Testis (tissue), 3 donors: ENCODE measurements around the gene OIP5. TPM values are rescaled to one million over a fixed set of nuclear protein-coding genes. Genes with fewer than 3 reads are reported as not detected.

Source experiments
- DNase-seq: peaks from one replicate; pipeline ENCODE4 v3.0.0-alpha.2; 2019
- H3K27ac ChIP-seq, 2 donors: fragments of 200-600 bp; sonication (generic); one replicate each; pipeline ENCODE4 v1.5.1; 2019
- H3K27me3 ChIP-seq: fragments of 200-600 bp; sonication (generic); one replicate; pipeline ENCODE4 v1.5.1; 2019
- H3K36me3 ChIP-seq: fragments of 200-600 bp; sonication (generic); one replicate; pipeline ENCODE4 v1.5.1; 2017; ENCODE audit warnings: low read depth; ENCODE audit errors: missing control alignments
- H3K4me1 ChIP-seq: fragments of 200-600 bp; sonication (generic); one replicate; pipeline ENCODE4 v1.5.1; 2019
- H3K4me3 ChIP-seq, 2 donors: fragments of 200-600 bp; sonication (generic); one replicate each; pipeline ENCODE4 v1.5.1; 2017 to 2019
- H3K9me3 ChIP-seq: fragments of 200-600 bp; sonication (generic); one replicate; pipeline ENCODE4 v1.5.1; 2017
- CTCF ChIP-seq, 3 experiments: fragments of 450-650 bp in 2 of 3; fragments of 200-600 bp in 1 of 3; sonication (generic) in 1 of 3; IDR thresholded peaks; one replicate each; pipeline ENCODE4 v1.5.1; 2016 to 2019; ENCODE audit warnings: antibody characterized with exemption in 3 of 3, mild to moderate bottlenecking in 2 of 3, moderate library complexity in 1 of 3
- POLR2A ChIP-seq: fragments of 450-650 bp; IDR thresholded peaks from one replicate; pipeline ENCODE4 v1.6.1; 2017; ENCODE audit warnings: antibody characterized with exemption, mild to moderate bottlenecking, moderate library complexity
- WGBS, 2 donors: methylation state at CpG; one replicate each; pipeline ENCODE4 v1.1.5; 2018; 5-methylcytosine and 5-hydroxymethylcytosine counted together
- intact Hi-C: fragments of 100-400 bp; cut with DNase I; formaldehyde crosslinking; loops from one replicate; pipeline ENCODE4 v1.15.1; 2023; ENCODE audit warnings: low total_unique reads
- polyA plus RNA-seq: library from polyadenylated mRNA; stranded (reverse); fragments of 350-450 nt; fragmentation: Illumina TruSeq; extraction: RNeasy Lipid Tissue Mini Kit (QIAGEN cat#74804); gene quantifications from one replicate; pipeline ENCODE4 v1.2.3, GENCODE V29; 2014; ENCODE audit warnings: low read depth, low replicate concordance; ENCODE audit not compliant: insufficient read depth
- total RNA-seq, 2 donors: library from RNA; depleted of rRNA; stranded (reverse); fragments of >200 nt; gene quantifications; one replicate each; pipeline ENCODE4 v1.2.3, GENCODE V29; 2016

Gene OIP5
- total and polyA plus RNA-seq, 3 donors from 2014 or later, result 21.2 to 44.8 (median 22.1) TPM

GRCh38 chr15:41350057-41350717 lies 17.8 kb upstream of the OIP5 start:
- H3K36me3 ChIP-seq, result no peaks in the 10 kb centered on the region
- intact Hi-C loops, result no loop called here
- no peak for DNase-seq
- no peak overlapping the region for H3K4me3 ChIP-seq
- H3K27me3 ChIP-seq, result no peaks in the 10 kb centered on the region
- TF ChIP-seq POLR2A (no peak), CTCF (IDR thresholded peaks at IDR 0.05) (no peak)
- no peaks in the 10 kb centered on the region for H3K9me3 ChIP-seq
- 38 to 44% methylated on average over 10 of the region's 10 CpGs for WGBS, 2 donors
- H3K4me1 ChIP-seq, result no peaks in the 10 kb centered on the region
- peak overlapping the region in 1 of 2 donors; percentile 47 for H3K27ac ChIP-seq

DNA sequence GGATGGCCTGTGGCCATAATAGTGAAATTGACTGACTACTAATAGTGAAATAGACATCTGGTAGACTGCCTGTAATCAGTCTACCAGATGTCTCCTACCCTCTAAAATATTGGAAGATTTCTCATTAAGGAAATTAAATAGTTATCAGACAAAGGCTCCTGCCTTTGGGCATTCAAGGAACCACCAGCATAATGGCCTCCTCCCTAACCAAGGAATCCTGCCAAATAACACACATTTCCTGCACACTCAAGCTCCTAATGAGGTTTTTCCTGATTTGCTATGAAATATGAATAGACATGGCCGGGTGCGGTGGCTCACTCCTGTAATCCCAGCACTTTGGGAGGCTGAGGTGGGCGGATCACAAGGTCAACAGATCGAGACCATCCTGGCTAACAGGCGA lies 14.8 kb upstream of the OIP5 start:
- 90 to 91% methylated on average over 5 of the region's 5 CpGs for WGBS, 2 donors
- Histone ChIP-seq H3K36me3 (no peaks in the 10 kb centered on the region), H3K4me3 (no peak overlapping the region), H3K27me3 (no peaks in the 10 kb centered on the region), H3K9me3 (no peaks in the 10 kb centered on the region), H3K27ac (no peak overlapping the region), H3K4me1 (no peaks in the 10 kb centered on the region)
- no peak for DNase-seq
- intact Hi-C loops, result no loop called here
- TF ChIP-seq POLR2A, result no peak
- TF ChIP-seq CTCF (IDR thresholded peaks at IDR 0.05), result no peak

DNA sequence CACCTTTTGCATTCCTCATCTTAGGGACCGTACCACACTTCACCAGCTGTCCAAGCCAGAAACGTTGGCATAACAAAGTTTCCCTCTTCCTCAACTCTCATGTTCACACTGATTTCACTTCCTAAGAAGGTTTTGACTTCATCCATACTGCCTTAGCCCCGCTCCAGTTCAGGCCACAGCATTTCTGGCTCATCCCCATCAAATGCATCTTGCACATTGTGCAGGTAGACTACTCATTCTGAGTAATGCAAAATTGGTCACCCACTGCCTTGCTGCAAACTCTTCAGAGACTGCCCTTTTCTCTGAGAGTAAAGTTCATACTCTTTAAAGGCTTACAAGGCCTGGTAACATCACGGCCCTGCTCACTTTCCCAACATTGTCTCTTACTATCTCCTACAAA lies 9.1 kb upstream of the OIP5 start:
- Histone ChIP-seq H3K27me3 (no peaks in the 10 kb centered on the region), H3K4me1 (no peaks in the 10 kb centered on the region), H3K36me3 (no peaks in the 10 kb centered on the region), H3K4me3 (no peak overlapping the region), H3K9me3 (no peaks in the 10 kb centered on the region), H3K27ac (no peak overlapping the region)
- intact Hi-C loops, result no loop called here
- DNase-seq, result no peak
- 63 to 92% methylated on average over 4 of the region's 4 CpGs for WGBS, 2 donors
- TF ChIP-seq CTCF (IDR thresholded peaks at IDR 0.05) (no peak), POLR2A (no peak)

GRCh38 chr15:41340189-41340695 lies 7.9 kb upstream of the OIP5 start:
- Histone ChIP-seq H3K27me3 (no peaks in the 10 kb centered on the region), H3K4me1 (no peaks in the 10 kb centered on the region), H3K36me3 (no peaks in the 10 kb centered on the region), H3K4me3 (no peak overlapping the region), H3K9me3 (no peaks in the 10 kb centered on the region), H3K27ac (no peak overlapping the region)
- DNase-seq, result no peak
- intact Hi-C loops, result no loop called here
- no peak for TF ChIP-seq POLR2A
- TF ChIP-seq CTCF (IDR thresholded peaks at IDR 0.05), result no peak
- WGBS, 2 donors, result 91 to 97% methylated on average over 5 of the region's 5 CpGs
